Fibroblast of gingiva (primary cell): ENCODE results near the gene TLCD4.
A peak's percentile ranks its signal among the peaks of the same experiment; 100 is the strongest.
"Not testable (repeated sequence)": the region's sequence is repeated elsewhere in the genome, so short reads cannot be mapped to it uniquely, and the experiment has no call there.

ENCODE experiments used
- DNase-seq: peaks from one replicate; pipeline ENCODE4 v3.0.0-alpha.2; 2011; ENCODE audit warnings: low read depth

The TLCD4 gene

GRCh38 chr1:95117207-95118066, at the start of gene TLCD4:
Gene TLCD4, plus strand, starts transcription at chr1:95117355. Its CDS starts 26,547 bp downstream, at chr1:95143902.
- peak; percentile 16 for DNase-seq

- DNase-seq, result no peak
Observed at GRCh38 chr1:95067568-95067967, 49.6 kb upstream of the TLCD4 start.

- no peak for DNase-seq
Observed at GRCh38 chr1:95068956-95069709, 48.0 kb upstream of the TLCD4 start.

- DNase-seq, result no peak
Observed at GRCh38 chr1:95069710-95070093, 47.5 kb upstream of the TLCD4 start.

- no peak for DNase-seq
Observed at GRCh38 chr1:95071539-95071938, 45.6 kb upstream of the TLCD4 start.

DNA sequence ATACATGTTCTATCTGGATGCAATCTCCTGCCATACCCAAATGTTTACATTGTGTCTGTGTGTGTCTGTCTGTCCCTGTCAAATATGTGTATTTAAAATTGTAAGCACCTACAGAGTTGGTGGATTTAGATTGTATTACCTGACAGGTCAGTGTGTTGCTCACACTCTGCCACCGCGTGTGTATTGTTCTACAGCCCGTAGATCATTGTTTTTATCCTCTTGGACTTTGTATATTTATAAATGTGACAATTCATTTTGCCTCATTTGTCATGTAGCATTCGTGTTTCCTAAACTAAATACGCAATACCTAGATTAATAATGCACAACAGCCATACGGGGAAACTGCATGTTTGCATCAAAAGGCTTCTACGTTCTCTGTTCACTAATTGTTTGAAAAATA, 45.0 kb upstream of the TLCD4 start:
- no peak for DNase-seq

GRCh38 chr1:95072532-95073419, 44.4 kb upstream of the TLCD4 start, which contains the start of gene ALG14:
Gene ALG14, minus strand, starts transcription at chr1:95072951. Its CDS starts 53 bp downstream, at chr1:95072898.
- peak; percentile 95 for DNase-seq

- no peak for DNase-seq
Observed at GRCh38 chr1:95073446-95073845, 43.7 kb upstream of the TLCD4 start.

DNA sequence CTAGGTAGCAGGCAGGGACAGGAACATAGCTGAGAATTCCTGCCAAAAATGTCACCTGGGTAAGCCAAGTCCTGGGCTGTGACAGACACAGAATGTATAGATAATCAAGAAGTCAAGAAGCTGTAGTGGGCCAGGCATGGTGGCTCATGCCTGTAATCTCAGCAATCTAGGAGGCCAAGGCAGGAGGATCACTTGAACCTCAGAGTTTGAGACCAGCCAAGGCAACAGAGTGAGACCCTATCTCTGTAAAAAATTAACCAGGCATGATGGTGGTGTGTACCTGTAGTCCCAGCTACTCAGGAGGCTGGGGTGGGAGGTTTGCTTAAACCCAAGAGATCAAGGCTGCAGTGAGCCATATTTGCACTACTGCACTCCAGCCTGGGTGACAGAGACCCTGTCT, 41.1 kb upstream of the TLCD4 start:
- no peak for DNase-seq

- no peak for DNase-seq
Observed at GRCh38 chr1:95080446-95080845, 36.7 kb upstream of the TLCD4 start.

GRCh38 chr1:95080879-95081278, 36.3 kb upstream of the TLCD4 start:
- DNase-seq, result no peak

DNA sequence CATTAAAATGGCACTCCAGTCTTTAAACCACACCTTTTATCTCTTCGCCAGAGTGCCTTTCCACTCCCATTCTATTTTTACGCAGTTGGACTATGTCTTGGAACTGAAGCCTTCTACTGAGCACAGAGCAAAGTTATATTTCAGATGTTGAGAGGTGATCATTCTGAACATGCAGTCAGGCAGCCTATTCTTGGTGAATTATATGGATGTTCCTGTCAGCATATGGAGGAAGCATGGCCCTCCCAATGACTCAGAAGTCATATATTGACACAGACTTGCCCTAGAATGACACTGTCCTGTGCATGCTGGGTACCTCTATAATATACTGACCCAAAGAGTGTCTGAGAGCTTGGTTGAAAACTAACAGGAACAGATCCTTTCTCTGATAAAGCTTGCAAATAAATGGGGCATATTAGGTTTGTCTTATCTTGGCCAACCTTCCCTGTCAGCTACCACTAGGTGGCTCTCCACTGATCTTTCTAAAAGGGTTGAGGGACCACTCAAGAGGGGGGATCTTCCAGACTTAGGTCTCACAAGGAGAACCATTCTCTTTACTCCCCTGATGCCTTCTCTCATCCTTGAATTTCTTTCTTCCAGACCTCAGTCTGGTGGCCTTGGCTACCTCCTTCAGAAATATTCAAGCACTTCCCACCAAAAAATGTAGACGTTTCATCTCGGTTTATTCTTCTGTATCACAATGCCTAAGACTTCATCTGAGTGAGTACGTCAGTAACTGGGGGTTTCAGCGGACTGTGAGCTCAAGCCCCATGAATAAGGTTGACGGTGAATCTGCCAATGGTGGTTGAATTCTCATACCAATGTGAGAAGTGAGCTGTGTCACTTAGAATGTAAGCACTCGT, 32.6 kb upstream of the TLCD4 start:
- DNase-seq, result no peak

DNA sequence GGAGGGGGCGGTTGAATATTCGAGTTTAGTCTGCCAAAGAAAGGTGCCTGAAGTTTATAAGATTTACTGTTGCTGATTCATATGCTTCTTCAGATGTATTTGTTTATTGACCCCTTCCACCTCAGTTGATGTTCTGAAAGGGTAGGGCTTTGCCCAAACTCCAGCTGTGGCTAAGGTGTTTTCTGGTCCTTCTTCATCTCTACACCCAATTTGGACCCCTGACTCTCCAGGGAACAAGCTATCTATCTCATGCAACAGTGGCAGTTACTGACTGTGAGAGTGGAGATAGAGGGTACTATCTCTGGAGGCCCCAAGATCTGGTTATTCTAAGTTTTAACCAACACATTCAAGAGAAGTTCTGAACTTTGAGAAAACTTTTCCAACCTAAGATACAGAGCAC, 31.8 kb upstream of the TLCD4 start:
- no peak for DNase-seq

- DNase-seq, result peak; percentile 90
Observed at GRCh38 chr1:95086949-95087533, 30.1 kb upstream of the TLCD4 start.

DNA sequence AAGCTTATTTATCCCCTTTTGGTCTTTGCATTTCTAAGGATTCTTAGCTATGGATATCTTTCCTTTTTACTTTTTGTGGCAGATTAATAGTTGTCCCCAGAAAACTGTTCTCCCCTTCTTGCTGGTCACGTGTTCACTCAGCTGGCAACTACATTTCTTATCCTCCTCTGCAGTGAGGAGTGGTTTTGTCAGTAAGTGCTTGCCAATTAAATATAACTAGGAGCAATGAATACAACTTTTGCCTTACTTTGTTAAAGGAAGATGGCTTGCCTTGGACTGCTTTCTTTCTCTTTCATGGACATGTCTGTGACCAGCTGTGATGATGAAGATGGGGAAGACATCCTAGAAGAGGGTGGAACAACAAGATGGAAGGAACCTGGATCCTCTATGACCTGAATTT, 28.9 kb upstream of the TLCD4 start:
- DNase-seq, result no peak

- DNase-seq, result no peak
Observed at GRCh38 chr1:95089650-95090287, 27.4 kb upstream of the TLCD4 start.

GRCh38 chr1:95091290-95091689, 25.9 kb upstream of the TLCD4 start:
- DNase-seq, result not testable (repeated sequence)

DNA sequence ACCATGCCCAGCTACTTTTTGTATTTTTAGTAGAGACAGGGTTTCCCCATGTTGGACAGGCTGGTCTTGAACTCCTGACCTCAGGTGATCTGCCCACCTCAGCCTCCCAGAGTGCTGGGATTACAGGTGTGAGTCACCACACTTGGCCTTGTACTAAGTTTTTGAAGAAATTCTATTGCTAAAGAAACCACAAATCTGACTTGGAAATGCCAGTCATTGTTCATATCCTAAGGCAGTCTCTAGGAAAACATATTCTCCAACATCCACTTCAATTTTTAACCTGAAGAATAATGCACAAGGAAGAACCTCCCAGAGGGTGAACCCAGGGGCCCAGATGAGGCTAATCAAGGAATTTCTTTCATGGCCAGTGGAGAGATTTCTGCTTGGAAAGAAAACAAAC, 24.3 kb upstream of the TLCD4 start:
- not testable (repeated sequence) for DNase-seq

- DNase-seq, result no peak
Observed at GRCh38 chr1:95093296-95093695, 23.9 kb upstream of the TLCD4 start.

GRCh38 chr1:95094923-95095322, 22.2 kb upstream of the TLCD4 start:
- no peak for DNase-seq
